HG03135 (cell line): ENCODE measurements around the gene SYT13.
"Not testable (repeated sequence)": the region's sequence is repeated elsewhere in the genome, so short reads cannot be mapped to it uniquely, and the experiment has no call there.

ENCODE experiments used
- ATAC-seq: cut with Tn5 transposase; IDR thresholded peaks from one replicate; pipeline ENCODE4 v1.9.1; 2021; ENCODE audit warnings: mild to moderate bottlenecking, moderate library complexity; ENCODE audit not compliant: unreplicated experiment

Gene SYT13

GRCh38 chr11:45250035-45250718 is 36.0 kb downstream of the SYT13 start:
- no peak for ATAC-seq

- ATAC-seq = not testable (repeated sequence)
These were observed 36.8 kb downstream of the SYT13 start for GRCh38 chr11:45249372-45249771.

GRCh38 chr11:45248501-45249011 is 37.6 kb downstream of the SYT13 start:
- no peak for ATAC-seq

GRCh38 chr11:45247433-45247832 is 38.7 kb downstream of the SYT13 start:
- ATAC-seq = no peak

GRCh38 chr11:45246241-45246640 is 39.9 kb downstream of the SYT13 start:
- ATAC-seq = no peak

GRCh38 chr11:45245218-45246045 is 40.7 kb downstream of the SYT13 start:
- no peak for ATAC-seq

- ATAC-seq = no peak
These were observed 42.2 kb downstream of the SYT13 start for GRCh38 chr11:45243967-45244366.

GRCh38 chr11:45239733-45240132 is 46.4 kb downstream of the SYT13 start:
- ATAC-seq = no peak

- ATAC-seq = no peak
These were observed 47.4 kb downstream of the SYT13 start for GRCh38 chr11:45238724-45239123.

- ATAC-seq = no peak
These were observed 48.3 kb downstream of the SYT13 start for GRCh38 chr11:45237711-45238315.

- no peak for ATAC-seq
These were observed 51.7 kb downstream of the SYT13 start for GRCh38 chr11:45234306-45235006.

- no peak for ATAC-seq
These were observed 52.4 kb downstream of the SYT13 start for GRCh38 chr11:45233804-45234170.

GRCh38 chr11:45233121-45233803 is 52.9 kb downstream of the SYT13 start:
- ATAC-seq = no peak

- no peak for ATAC-seq
These were observed 53.6 kb downstream of the SYT13 start for GRCh38 chr11:45232341-45233080.

GRCh38 chr11:45229401-45230020 is 56.6 kb downstream of the SYT13 start:
- ATAC-seq = no peak

GRCh38 chr11:45227836-45228235 is 58.3 kb downstream of the SYT13 start:
- no peak for ATAC-seq

GRCh38 chr11:45226901-45227300 is 59.2 kb downstream of the SYT13 start:
- ATAC-seq = no peak

GRCh38 chr11:45225961-45226871 is 59.9 kb downstream of the SYT13 start:
- ATAC-seq = no peak
